ENCODE measurements around the gene TIMM21. TPM values are rescaled to one million over a fixed set of nuclear protein-coding genes. Genes with fewer than 3 reads are reported as not detected.

Gene TIMM21
- total RNA-seq, 1 experiment from 2014 or later: 111 TPM

GRCh38 chr18:74190086-74190485, 41.8 kb downstream of the TIMM21 start:
- no peak for DNase-seq (ENCODE audit: low read depth)

- no peak for DNase-seq (ENCODE audit: low read depth)
These were observed 43.3 kb downstream of the TIMM21 start for GRCh38 chr18:74191577-74191976.

GRCh38 chr18:74194691-74195090, 46.4 kb downstream of the TIMM21 start:
- DNase-seq (ENCODE audit: low read depth): no peak

- DNase-seq (ENCODE audit: low read depth): peak; percentile 72
These were observed 48.1 kb downstream of the TIMM21 start for GRCh38 chr18:74196220-74197119.

- no peak for DNase-seq (ENCODE audit: low read depth)
These were observed 49.5 kb downstream of the TIMM21 start for GRCh38 chr18:74197705-74198341.

GRCh38 chr18:74198453-74198852, 50.1 kb downstream of the TIMM21 start:
- DNase-seq (ENCODE audit: low read depth): no peak

- no peak for DNase-seq (ENCODE audit: low read depth)
These were observed 52.5 kb downstream of the TIMM21 start for GRCh38 chr18:74200780-74201179.

- no peak for DNase-seq (ENCODE audit: low read depth)
These were observed 55.5 kb downstream of the TIMM21 start for GRCh38 chr18:74203811-74204210.

- DNase-seq (ENCODE audit: low read depth): no peak
These were observed 56.3 kb downstream of the TIMM21 start for GRCh38 chr18:74204526-74205152.

Other genes starting within 250 kb of the TIMM21 start
- 0.37 and 1.3 TPM in 2 replicates for gene FBXO15, start 689 bp upstream of the TIMM21 start, total RNA-seq (2014; rRNA removed; shearing (Covaris generic))
- gene CYB5A, start 143.4 kb downstream of the TIMM21 start, total RNA-seq (2014; rRNA removed; shearing (Covaris generic)): 24.2 and 37.6 TPM in 2 replicates
- not detected in 2 replicates for gene C18orf63, start 167.3 kb downstream of the TIMM21 start, total RNA-seq (2014; rRNA removed; shearing (Covaris generic))